ENCODE data around the gene GTF2B. TPM values are rescaled to one million over a fixed set of nuclear protein-coding genes. Genes with fewer than 3 reads are reported as not detected.

Gene GTF2B
- total RNA-seq, 1 experiment from 2014 or later, result 27.0 TPM

- ATAC-seq, result no peak
- Histone ChIP-seq H3K27ac (ENCODE audit: low read length) (peak overlapping the region; percentile 92), H3K4me1 (ENCODE audit: control insufficient read depth, insufficient read depth, low read length) (peaks cover 25% of the 10 kb centered on the region), H3K36me3 (ENCODE audit: control insufficient read depth, insufficient read depth, low read length) (peaks cover 14% of the 10 kb centered on the region), H3K9me3 (ENCODE audit: control insufficient read depth, insufficient read depth, low read depth, low read length) (no peaks in the 10 kb centered on the region), H3K4me3 (ENCODE audit: low read depth in 2 of 2, low read length in 2 of 2) (peak overlapping the region; percentile 92 to 93), H3K27me3 (ENCODE audit: control insufficient read depth, insufficient read depth, low read length) (no peaks in the 10 kb centered on the region)
- BruUV-seq (replicated peaks), result no TSS peak
- no peak for TF ChIP-seq SIN3A (IDR thresholded peaks at IDR 0.05; ENCODE audit: borderline replicate concordance, insufficient read depth, low read depth, low read length)
- no peak for TF ChIP-seq TCF7L2 (IDR thresholded peaks at IDR 0.05; ENCODE audit: low read depth, low read length)
- no peak for TF ChIP-seq CTCF (IDR thresholded peaks at IDR 0.05)
- no peak for TF ChIP-seq POLR2AphosphoS5 (IDR thresholded peaks at IDR 0.05; ENCODE audit: low read depth, low read length)
- TF ChIP-seq REST (IDR thresholded peaks at IDR 0.05; ENCODE audit: insufficient read depth in 1 of 2, low read depth in 2 of 2, low read length in 1 of 2), result no peak
- intact Hi-C loops (cut with micrococcal nuclease; ENCODE audit: unreplicated experiment), result no loop called here
- in situ Hi-C loops (cut with HindIII; ENCODE audit: low pct_unique_long_range_greater_than_20kb, low sequenced_read_pairs), result no loop called here
- DNase-seq (ENCODE audit: low read depth, low spot score), result no peak
- ChIA-PET CTCF (no interaction called here), POLR2A (interaction anchor here (0.5 to 0.8 kb wide), 2 partner anchors 93 to 597 kb away, joined by 3 to 4 read pairs; no protein-coding TSS in a partner anchor)
Measured at GRCh38 chr1:88890791-88891317, 513 bp downstream of the GTF2B start.

GRCh38 chr1:88890131-88890530, 1.2 kb downstream of the GTF2B start:
- TF ChIP-seq SIN3A (IDR thresholded peaks at IDR 0.05; ENCODE audit: borderline replicate concordance, insufficient read depth, low read depth, low read length) (no peak), CTCF (IDR thresholded peaks at IDR 0.05) (no peak), POLR2AphosphoS5 (IDR thresholded peaks at IDR 0.05; ENCODE audit: low read depth, low read length) (no peak), REST (IDR thresholded peaks at IDR 0.05; ENCODE audit: insufficient read depth in 1 of 2, low read depth in 2 of 2, low read length in 1 of 2) (no peak), TCF7L2 (IDR thresholded peaks at IDR 0.05; ENCODE audit: low read depth, low read length) (no peak)
- H3K27me3 ChIP-seq (ENCODE audit: control insufficient read depth, insufficient read depth, low read length), result no peaks in the 10 kb centered on the region
- no peaks in the 10 kb centered on the region for H3K9me3 ChIP-seq (ENCODE audit: control insufficient read depth, insufficient read depth, low read depth, low read length)
- in situ Hi-C loops (cut with HindIII; ENCODE audit: low pct_unique_long_range_greater_than_20kb, low sequenced_read_pairs), result no loop called here
- no peak for ATAC-seq
- no peak for DNase-seq (ENCODE audit: low read depth, low spot score)
- intact Hi-C loops (cut with micrococcal nuclease; ENCODE audit: unreplicated experiment), result no loop called here
- H3K4me3 ChIP-seq (ENCODE audit: low read depth in 2 of 2, low read length in 2 of 2), result peak overlapping the region; percentile 92 to 93
- H3K36me3 ChIP-seq (ENCODE audit: control insufficient read depth, insufficient read depth, low read length), result peaks cover 17% of the 10 kb centered on the region
- CTCF ChIA-PET, result no interaction called here
- BruUV-seq (replicated peaks), result TSS peak; percentile 82
- H3K4me1 ChIP-seq (ENCODE audit: control insufficient read depth, insufficient read depth, low read length), result peaks cover 25% of the 10 kb centered on the region
- peak overlapping the region; percentile 92 for H3K27ac ChIP-seq (ENCODE audit: low read length)
- POLR2A ChIA-PET, result interaction anchor here (0.5 to 0.8 kb wide), 2 partner anchors 94 to 598 kb away, joined by 3 to 4 read pairs; no protein-coding TSS in a partner anchor

Data from Panc1 (cell line).